Measurements from ENCODE around the gene RYR3.

- TF ChIP-seq NR2C1 (IDR thresholded peaks at IDR 0.05) (no peak), CREB1 (IDR thresholded peaks at IDR 0.05; ENCODE audit: low read depth) (no peak), RAD51 (IDR thresholded peaks at IDR 0.05) (no peak), EZH2 (IDR thresholded peaks at IDR 0.05; ENCODE audit: borderline replicate concordance, control insufficient read depth, low read depth, low read length) (no peak), ZNF592 (IDR thresholded peaks at IDR 0.05) (no peak), POLR2AphosphoS5 (IDR thresholded peaks at IDR 0.05; ENCODE audit: low read length) (no peak), YY1 (IDR thresholded peaks at IDR 0.05; ENCODE audit: low read depth, low read length) (no peak), TCF3 (IDR thresholded peaks at IDR 0.05; ENCODE audit: borderline replicate concordance, insufficient read depth, low read depth, low read length) (no peak), RBBP5 (conservative IDR thresholded peaks at IDR 0.05) (no peak)
Measured at GRCh38 chr15:33844186-33844585, 533.4 kb downstream of the RYR3 start.
